Coronary artery (tissue), 2 donors: ENCODE results near the gene PTPA.
A peak's percentile ranks its signal among the peaks of the same experiment; 100 is the strongest.

Source experiments
- DNase-seq: peaks from one replicate; pipeline ENCODE4 v3.0.0-alpha.2; 2017; ENCODE audit warnings: low spot score
- H3K27ac ChIP-seq, 2 donors: fragments of 200-600 bp; sonication (generic); one replicate each; pipeline ENCODE4 v1.5.1; 2016 to 2019
- H3K4me3 ChIP-seq: fragments of 200-600 bp; sonication (generic); 2 replicates; pipeline ENCODE4 v1.5.1; 2016; ENCODE audit warnings: mild to moderate bottlenecking, moderate library complexity
- CTCF ChIP-seq: fragments of 200-600 bp; sonication (generic); IDR thresholded peaks from one replicate; pipeline ENCODE4 v1.5.1; 2019; ENCODE audit warnings: antibody characterized with exemption

PTPA gene

GRCh38 chr9:129138144-129138462 is 26.9 kb downstream of the PTPA start:
- Histone ChIP-seq H3K27ac (peak overlapping the region; percentile 91 to 99), H3K4me3 (peak overlapping the region; percentile 72)
- TF ChIP-seq CTCF: no peak
- no peak for DNase-seq

GRCh38 chr9:129138476-129139232 is 27.4 kb downstream of the PTPA start:
- TF ChIP-seq CTCF: no peak
- DNase-seq: peak; percentile 92
- Histone ChIP-seq H3K4me3 (peak overlapping the region; percentile 72), H3K27ac (peak overlapping the region; percentile 91 to 99)

- H3K27ac ChIP-seq: peak overlapping the region; percentile 91 to 99
- peak overlapping the region; percentile 72 for H3K4me3 ChIP-seq
- peak; percentile 91 for DNase-seq
- peak; percentile 97 for TF ChIP-seq CTCF
These were observed 28.2 kb downstream of the PTPA start for GRCh38 chr9:129139233-129139992.

- Histone ChIP-seq H3K27ac (peak overlapping the region; percentile 91 to 99), H3K4me3 (peak overlapping the region; percentile 72)
- peak; percentile 99 for DNase-seq
- no peak for TF ChIP-seq CTCF
These were observed 28.8 kb downstream of the PTPA start for GRCh38 chr9:129139993-129140396.

GRCh38 chr9:129140397-129141065 is 29.3 kb downstream of the PTPA start:
- H3K27ac ChIP-seq: peak overlapping the region; percentile 91 to 99
- TF ChIP-seq CTCF: no peak
- peak overlapping the region; percentile 61 for H3K4me3 ChIP-seq
- DNase-seq: peak; percentile 83

GRCh38 chr9:129141066-129142041 is 30.1 kb downstream of the PTPA start:
- DNase-seq: peak; percentile 94
- TF ChIP-seq CTCF: no peak
- H3K27ac ChIP-seq: peak overlapping the region; percentile 91 to 99
- peak overlapping the region; percentile 61 for H3K4me3 ChIP-seq
